ENCODE data around the gene HBS1L. TPM values are rescaled to one million over a fixed set of nuclear protein-coding genes. Genes with fewer than 3 reads are reported as not detected.

HBS1L gene
- total RNA-seq, 2 experiments from 2014 or later: 150 to 153 TPM

- CTCF ChIA-PET: interaction anchor here (0.6 kb wide), 1 partner anchor 192 kb away, joined by 3 read pairs; no protein-coding TSS in a partner anchor
- intact Hi-C loops (cut with micrococcal nuclease): no loop called here
- H3K4me3 Mint-ChIP-seq: no peak overlapping the region
Measured at GRCh38 chr6:134992155-134992554, 62.5 kb downstream of the HBS1L start.

GRCh38 chr6:134990262-134990661 is 64.4 kb downstream of the HBS1L start:
- H3K36me3 Mint-ChIP-seq (ENCODE audit: low read depth): peaks cover 11% of the 10 kb centered on the region
- intact Hi-C loops (cut with micrococcal nuclease): no loop called here
- CTCF ChIA-PET: no interaction called here
- H3K4me3 Mint-ChIP-seq: no peak overlapping the region
- no peak overlapping the region for H3K27ac Mint-ChIP-seq
- H3K9me3 Mint-ChIP-seq: no peaks in the 10 kb centered on the region
- no peak for DNase-seq
- no peaks in the 10 kb centered on the region for H3K4me1 Mint-ChIP-seq (ENCODE audit: low read depth)
- no peaks in the 10 kb centered on the region for H3K27me3 Mint-ChIP-seq (ENCODE audit: low read depth)

More at GRCh38 chr6:134992155-134992554, 62.5 kb downstream of the HBS1L start:
- DNase-seq: no peak
- H3K4me1 Mint-ChIP-seq (ENCODE audit: low read depth): peaks cover 4% of the 10 kb centered on the region
- H3K27me3 Mint-ChIP-seq (ENCODE audit: low read depth): no peaks in the 10 kb centered on the region
- no peak overlapping the region for H3K27ac Mint-ChIP-seq
- H3K9me3 Mint-ChIP-seq: no peaks in the 10 kb centered on the region
- H3K36me3 Mint-ChIP-seq (ENCODE audit: low read depth): peaks cover 17% of the 10 kb centered on the region

- Mint-ChIP-seq H3K4me1 (ENCODE audit: low read depth) (peaks cover 28% of the 10 kb centered on the region), H3K4me3 (no peak overlapping the region), H3K27me3 (ENCODE audit: low read depth) (no peaks in the 10 kb centered on the region), H3K9me3 (no peaks in the 10 kb centered on the region), H3K27ac (no peak overlapping the region), H3K36me3 (ENCODE audit: low read depth) (peaks cover 27% of the 10 kb centered on the region)
- intact Hi-C loops (cut with micrococcal nuclease): no loop called here
- CTCF ChIA-PET: interaction anchor here (0.7 kb wide), 1 partner anchor 246 kb away, joined by 4 read pairs; no protein-coding TSS in a partner anchor
- DNase-seq: no peak
Measured at GRCh38 chr6:134984821-134985220, 69.8 kb downstream of the HBS1L start.

- no peaks in the 10 kb centered on the region for H3K9me3 Mint-ChIP-seq
- H3K36me3 Mint-ChIP-seq (ENCODE audit: low read depth): peaks cover 35% of the 10 kb centered on the region
- peaks cover 37% of the 10 kb centered on the region for H3K4me1 Mint-ChIP-seq (ENCODE audit: low read depth)
- CTCF ChIA-PET: interaction anchor here (0.6 kb wide), 1 partner anchor 16 kb away, joined by 3 read pairs; no protein-coding TSS in a partner anchor
- intact Hi-C loops (cut with micrococcal nuclease): no loop called here
- H3K4me3 Mint-ChIP-seq: no peak overlapping the region
- no peaks in the 10 kb centered on the region for H3K27me3 Mint-ChIP-seq (ENCODE audit: low read depth)
- DNase-seq: no peak
- no peak overlapping the region for H3K27ac Mint-ChIP-seq
Measured at GRCh38 chr6:134983823-134984222, 70.8 kb downstream of the HBS1L start.

- intact Hi-C loops (cut with micrococcal nuclease): no loop called here
- no peak for DNase-seq
- Mint-ChIP-seq H3K4me1 (ENCODE audit: low read depth) (peaks cover 40% of the 10 kb centered on the region), H3K36me3 (ENCODE audit: low read depth) (peaks cover 37% of the 10 kb centered on the region), H3K4me3 (no peak overlapping the region), H3K27ac (no peak overlapping the region), H3K9me3 (no peaks in the 10 kb centered on the region), H3K27me3 (ENCODE audit: low read depth) (no peaks in the 10 kb centered on the region)
- CTCF ChIA-PET: no interaction called here
Measured at GRCh38 chr6:134982161-134982560, 72.5 kb downstream of the HBS1L start.

- Mint-ChIP-seq H3K9me3 (no peaks in the 10 kb centered on the region), H3K36me3 (ENCODE audit: low read depth) (peaks cover 46% of the 10 kb centered on the region), H3K27ac (peak overlapping the region; percentile 18), H3K27me3 (ENCODE audit: low read depth) (no peaks in the 10 kb centered on the region), H3K4me1 (ENCODE audit: low read depth) (peaks cover 40% of the 10 kb centered on the region), H3K4me3 (no peak overlapping the region)
- CTCF ChIA-PET: interaction anchor here (0.6 to 1.6 kb wide), 3 partner anchors 18 to 203 kb away, joined by 4 to 5 read pairs (median 5); no protein-coding TSS in a partner anchor
- intact Hi-C loops (cut with micrococcal nuclease): no loop called here
- DNase-seq: no peak
Measured at GRCh38 chr6:134980846-134981245, 73.8 kb downstream of the HBS1L start.

GRCh38 chr6:134979142-134979541 is 75.5 kb downstream of the HBS1L start:
- no peak overlapping the region for H3K4me3 Mint-ChIP-seq
- H3K27me3 Mint-ChIP-seq (ENCODE audit: low read depth): no peaks in the 10 kb centered on the region
- H3K4me1 Mint-ChIP-seq (ENCODE audit: low read depth): peaks cover 42% of the 10 kb centered on the region
- H3K9me3 Mint-ChIP-seq: no peaks in the 10 kb centered on the region
- H3K36me3 Mint-ChIP-seq (ENCODE audit: low read depth): peaks cover 55% of the 10 kb centered on the region
- peak overlapping the region; percentile 33 for H3K27ac Mint-ChIP-seq
- CTCF ChIA-PET: no interaction called here
- peak; percentile 72 for DNase-seq
- intact Hi-C loops (cut with micrococcal nuclease): loop anchor here (1.0 to 2.0 kb wide), 12 partner anchors 35 to 218 kb away; partner anchors contain the start of gene HBS1L

- no peaks in the 10 kb centered on the region for H3K9me3 Mint-ChIP-seq
- no peaks in the 10 kb centered on the region for H3K27me3 Mint-ChIP-seq (ENCODE audit: low read depth)
- no peak overlapping the region for H3K4me3 Mint-ChIP-seq
Measured at GRCh38 chr6:134974370-134974769, 80.3 kb downstream of the HBS1L start.

GRCh38 chr6:134967711-134968110 is 86.9 kb downstream of the HBS1L start:
- no peak overlapping the region for H3K27ac Mint-ChIP-seq
- H3K4me3 Mint-ChIP-seq: no peak overlapping the region
- intact Hi-C loops (cut with micrococcal nuclease): no loop called here
- CTCF ChIA-PET: interaction anchor here (1.1 kb wide), 1 partner anchor 35 kb away, joined by 3 read pairs; no protein-coding TSS in a partner anchor
- no peaks in the 10 kb centered on the region for H3K9me3 Mint-ChIP-seq
- no peak for DNase-seq
- H3K27me3 Mint-ChIP-seq (ENCODE audit: low read depth): no peaks in the 10 kb centered on the region
- H3K36me3 Mint-ChIP-seq (ENCODE audit: low read depth): peaks cover 35% of the 10 kb centered on the region
- H3K4me1 Mint-ChIP-seq (ENCODE audit: low read depth): no peaks in the 10 kb centered on the region

More at GRCh38 chr6:134974370-134974769, 80.3 kb downstream of the HBS1L start:
- Mint-ChIP-seq H3K27ac (no peak overlapping the region), H3K4me1 (ENCODE audit: low read depth) (peaks cover 11% of the 10 kb centered on the region), H3K36me3 (ENCODE audit: low read depth) (peaks cover 56% of the 10 kb centered on the region)
- intact Hi-C loops (cut with micrococcal nuclease): no loop called here
- no peak for DNase-seq
- CTCF ChIA-PET: no interaction called here

- no peak for DNase-seq
- no peak overlapping the region for H3K27ac Mint-ChIP-seq
- intact Hi-C loops (cut with micrococcal nuclease): no loop called here
Measured at GRCh38 chr6:134964451-134965203, 90.0 kb downstream of the HBS1L start.

GRCh38 chr6:134962421-134962820 is 92.2 kb downstream of the HBS1L start:
- peaks cover 14% of the 10 kb centered on the region for H3K9me3 Mint-ChIP-seq
- intact Hi-C loops (cut with micrococcal nuclease): no loop called here
- CTCF ChIA-PET: no interaction called here

More at GRCh38 chr6:134964451-134965203, 90.0 kb downstream of the HBS1L start:
- CTCF ChIA-PET: interaction anchor here (1.9 kb wide), 1 partner anchor 24 kb away, joined by 4 read pairs; no protein-coding TSS in a partner anchor
- no peaks in the 10 kb centered on the region for H3K27me3 Mint-ChIP-seq (ENCODE audit: low read depth)
- no peaks in the 10 kb centered on the region for H3K4me1 Mint-ChIP-seq (ENCODE audit: low read depth)
- peaks cover 48% of the 10 kb centered on the region for H3K36me3 Mint-ChIP-seq (ENCODE audit: low read depth)
- peaks cover 9% of the 10 kb centered on the region for H3K9me3 Mint-ChIP-seq
- no peak overlapping the region for H3K4me3 Mint-ChIP-seq

GRCh38 chr6:134961366-134961765 is 93.3 kb downstream of the HBS1L start:
- H3K27me3 Mint-ChIP-seq (ENCODE audit: low read depth): no peaks in the 10 kb centered on the region
- H3K4me3 Mint-ChIP-seq: no peak overlapping the region
- intact Hi-C loops (cut with micrococcal nuclease): no loop called here
- CTCF ChIA-PET: no interaction called here
- H3K36me3 Mint-ChIP-seq (ENCODE audit: low read depth): peaks cover 53% of the 10 kb centered on the region
- H3K27ac Mint-ChIP-seq: no peak overlapping the region
- H3K4me1 Mint-ChIP-seq (ENCODE audit: low read depth): peaks cover 12% of the 10 kb centered on the region
- H3K9me3 Mint-ChIP-seq: peaks cover 14% of the 10 kb centered on the region
- DNase-seq: no peak

More at GRCh38 chr6:134962421-134962820, 92.2 kb downstream of the HBS1L start:
- H3K27ac Mint-ChIP-seq: no peak overlapping the region
- no peak for DNase-seq
- H3K4me3 Mint-ChIP-seq: no peak overlapping the region
- peaks cover 51% of the 10 kb centered on the region for H3K36me3 Mint-ChIP-seq (ENCODE audit: low read depth)
- peaks cover 3% of the 10 kb centered on the region for H3K4me1 Mint-ChIP-seq (ENCODE audit: low read depth)
- H3K27me3 Mint-ChIP-seq (ENCODE audit: low read depth): no peaks in the 10 kb centered on the region

- peaks cover 18% of the 10 kb centered on the region for H3K4me1 Mint-ChIP-seq (ENCODE audit: low read depth)
- CTCF ChIA-PET: interaction anchor here (0.7 to 2.2 kb wide), 2 partner anchors 19 to 1848 kb away, joined by 3 to 6 read pairs; no protein-coding TSS in a partner anchor
- intact Hi-C loops (cut with micrococcal nuclease): no loop called here
- H3K4me3 Mint-ChIP-seq: no peak overlapping the region
- peaks cover 14% of the 10 kb centered on the region for H3K9me3 Mint-ChIP-seq
- H3K36me3 Mint-ChIP-seq (ENCODE audit: low read depth): peaks cover 46% of the 10 kb centered on the region
- H3K27ac Mint-ChIP-seq: no peak overlapping the region
- DNase-seq: no peak
- no peaks in the 10 kb centered on the region for H3K27me3 Mint-ChIP-seq (ENCODE audit: low read depth)
Measured at GRCh38 chr6:134959603-134960002, 95.0 kb downstream of the HBS1L start.

Data from activated naive CD4-positive, alpha-beta T cell treated with anti-CD3 and anti-CD28 coated beads for 36 hours (primary cell).